Transverse colon (tissue), 4 donors: ENCODE results near the gene FANCI. TPM values are rescaled to one million over a fixed set of nuclear protein-coding genes. Genes with fewer than 3 reads are reported as not detected.

Experiments used
- DNase-seq: peaks from one replicate; pipeline ENCODE4 v3.0.0-alpha.2; 2019
- H3K27ac ChIP-seq, 4 donors: fragments of 200-600 bp; sonication (generic); 2 replicates each; pipeline ENCODE4 v1.5.1; 2016 to 2018; ENCODE audit warnings: inconsistent platforms in 4 of 4
- H3K27me3 ChIP-seq: fragments of 200-600 bp; sonication (generic); 2 replicates; pipeline ENCODE4 v1.5.1; 2017; ENCODE audit warnings: inconsistent platforms
- H3K36me3 ChIP-seq, 4 donors: fragments of 200-600 bp; sonication (generic); 2 replicates each; pipeline ENCODE4 v1.5.1; 2017 to 2019; ENCODE audit warnings: inconsistent platforms in 4 of 4
- H3K4me1 ChIP-seq, 4 donors: fragments of 200-600 bp; sonication (generic); 2 replicates each; pipeline ENCODE4 v1.5.1; 2017 to 2020; ENCODE audit warnings: inconsistent platforms in 4 of 4
- H3K4me3 ChIP-seq, 4 donors: fragments of 200-600 bp; sonication (generic); 1 replicate in 1 of 4; 2 replicates in 3 of 4; pipeline versions ENCODE4 v1.5.1 to v1.6.1; 2017 to 2019; ENCODE audit warnings: inconsistent platforms in 4 of 4
- H3K9me3 ChIP-seq, 2 donors: fragments of 200-600 bp; sonication (generic); 2 replicates each; pipeline ENCODE4 v1.5.1; 2017 to 2019; ENCODE audit warnings: inconsistent platforms in 2 of 2
- CTCF ChIP-seq, 5 experiments: fragments of 200-600 bp in 3 of 5; fragments of 450-650 bp in 2 of 5; sonication (generic) in 3 of 5; IDR thresholded peaks; 1 replicate in 2 of 5; 2 replicates in 3 of 5; pipeline ENCODE4 v1.5.1; 2016 to 2017; ENCODE audit warnings: antibody characterized with exemption in 5 of 5, inconsistent platforms in 3 of 5, mild to moderate bottlenecking in 2 of 5, moderate library complexity in 1 of 5
- EP300 ChIP-seq: sonication (generic); formaldehyde crosslinking; IDR thresholded peaks from one replicate; pipeline ENCODE4 v1.6.1; 2017; ENCODE audit warnings: antibody characterized with exemption, low read depth
- POLR2A ChIP-seq: fragments of 450-650 bp; IDR thresholded peaks from one replicate; pipeline ENCODE4 v1.6.1; 2016; ENCODE audit warnings: antibody characterized with exemption, mild to moderate bottlenecking, moderate library complexity
- POLR2AphosphoS5 ChIP-seq, 3 donors: sonication (generic); formaldehyde crosslinking; IDR thresholded peaks; one replicate each; pipeline ENCODE4 v1.6.1; 2016; ENCODE audit warnings: antibody characterized with exemption in 3 of 3
- WGBS, 2 donors: methylation state at CpG; one replicate each; pipeline ENCODE4 v1.1.5; 2018; ENCODE audit warnings: low coverage in 1 of 2; 5-methylcytosine and 5-hydroxymethylcytosine counted together
- in situ Hi-C, 4 donors: fragments of 200-750 bp; cut with MboI; loops; one replicate each; pipeline versions ENCODE4 v1.15.0 to v1.15.1; 2017; ENCODE audit warnings: low sequenced_read_pairs in 3 of 4, low pct_ligation_motif_present in 1 of 4, low pct_unique_long_range_greater_than_20kb in 1 of 4
- intact Hi-C: fragments of 100-400 bp; cut with DNase I; formaldehyde crosslinking; loops from one replicate; pipeline ENCODE4 v1.15.1; 2023; ENCODE audit warnings: low total_unique reads
- total RNA-seq, 4 donors: library from RNA; depleted of rRNA; stranded (reverse); fragments of >200 nt; gene quantifications; one replicate each; pipeline ENCODE4 v1.1.0, GENCODE V29; 2016

The FANCI gene
- total RNA-seq, 4 donors from 2014 or later, result 3.7 to 10.3 (median 4.5) TPM

GRCh38 chr15:89315375-89315929 is 71.7 kb downstream of the FANCI start:
- Histone ChIP-seq H3K4me3 (no peak overlapping the region), H3K27me3 (no peaks in the 10 kb centered on the region), H3K27ac (no peak overlapping the region), H3K4me1 (no peaks in the 10 kb centered on the region), H3K36me3 (peaks cover 0 to 51% (median 23%) of the 10 kb centered on the region in 4 donors), H3K9me3 (no peaks in the 10 kb centered on the region)
- no peak for TF ChIP-seq POLR2AphosphoS5 (IDR thresholded peaks at IDR 0.05)
- no peak for TF ChIP-seq POLR2A
- no peak for TF ChIP-seq EP300
- TF ChIP-seq CTCF (IDR thresholded peaks at IDR 0.05), result no peak
- 60 to 70% methylated on average over 2 of the region's 2 CpGs for WGBS, 2 donors
- in situ Hi-C loops (no loop called here), intact Hi-C loops (no loop called here)
- DNase-seq, result no peak

- in situ Hi-C loops, result no loop called here
These were observed 72.7 kb downstream of the FANCI start for GRCh38 chr15:89316504-89316903.

DNA sequence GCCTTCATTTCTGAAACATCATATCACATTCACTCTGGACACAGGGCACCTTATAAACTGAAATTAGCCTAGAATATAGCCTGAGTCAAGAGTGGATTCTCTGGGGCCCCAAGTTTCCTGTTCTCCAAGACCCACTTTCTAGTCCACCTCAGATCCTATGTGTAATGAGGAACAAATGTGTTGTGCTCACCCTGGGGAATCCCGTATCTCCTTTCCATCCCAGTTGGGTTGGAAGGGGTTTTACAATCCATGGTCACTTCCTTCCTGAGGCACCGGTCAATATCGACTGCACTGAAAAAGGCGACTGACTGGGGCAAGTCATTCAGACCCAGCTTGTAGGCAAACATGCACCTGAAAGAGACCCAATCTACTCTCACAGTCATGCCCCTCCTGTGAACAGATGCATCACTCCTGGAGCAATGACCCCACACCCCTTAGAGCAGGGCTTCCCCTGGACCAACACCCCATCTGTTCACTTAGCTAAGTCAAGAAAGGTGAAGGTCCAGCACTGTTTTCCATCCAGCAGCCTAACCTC is 73.5 kb downstream of the FANCI start:
- Histone ChIP-seq H3K4me1 (no peaks in the 10 kb centered on the region), H3K4me3 (no peak overlapping the region), H3K36me3 (peaks cover 0 to 61% (median 30%) of the 10 kb centered on the region in 4 donors), H3K27ac (no peak overlapping the region), H3K9me3 (no peaks in the 10 kb centered on the region), H3K27me3 (no peaks in the 10 kb centered on the region)
- 71% methylated on average over 4 of the region's 4 CpGs; no CpG with 5 or more reads in 1 of the 2 donors for whole genome bisulfite sequencing, 2 donors
- in situ Hi-C loops, result no loop called here
- no peak for DNase-seq
- no peak for TF ChIP-seq EP300
- intact Hi-C loops, result no loop called here

More at GRCh38 chr15:89316504-89316903, 72.7 kb downstream of the FANCI start:
- no peak overlapping the region for H3K27ac ChIP-seq
- DNase-seq, result no peak
- H3K36me3 ChIP-seq, result peaks cover 0 to 58% (median 28%) of the 10 kb centered on the region in 4 donors
- TF ChIP-seq CTCF (IDR thresholded peaks at IDR 0.05), result no peak
- no peak for TF ChIP-seq POLR2AphosphoS5 (IDR thresholded peaks at IDR 0.05)
- no peak for TF ChIP-seq EP300
- no peak for TF ChIP-seq POLR2A
- 85% methylated on average over 5 of the region's 5 CpGs; no CpG with 5 or more reads in 1 of the 2 donors for WGBS, 2 donors
- intact Hi-C loops, result no loop called here
- no peak overlapping the region for H3K4me3 ChIP-seq
- no peaks in the 10 kb centered on the region for H3K9me3 ChIP-seq
- H3K4me1 ChIP-seq, result no peaks in the 10 kb centered on the region
- H3K27me3 ChIP-seq, result no peaks in the 10 kb centered on the region

DNA sequence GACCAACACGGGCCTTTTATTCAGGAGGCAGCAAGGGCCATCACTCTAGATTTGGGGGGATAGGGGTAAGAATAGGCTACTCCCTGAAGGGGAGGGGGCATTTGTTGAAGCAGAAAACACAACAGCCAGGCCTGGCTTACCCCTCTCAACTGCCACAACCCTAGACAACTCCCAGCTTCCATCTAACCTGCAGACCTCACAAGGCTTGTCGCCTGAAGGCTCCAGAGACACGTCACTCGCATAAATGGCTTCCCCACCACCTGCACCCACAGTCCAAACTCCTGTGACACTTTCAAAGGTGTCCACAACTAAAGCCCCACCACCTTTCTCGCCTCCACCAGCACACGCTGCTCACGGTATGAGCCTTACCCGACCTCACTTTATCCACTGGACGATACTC is 75.9 kb downstream of the FANCI start:
- H3K4me1 ChIP-seq, result no peaks in the 10 kb centered on the region
- no peak overlapping the region for H3K27ac ChIP-seq
- 90% methylated on average over 9 of the region's 9 CpGs; no CpG with 5 or more reads in 1 of the 2 donors for whole genome bisulfite sequencing, 2 donors
- H3K36me3 ChIP-seq, result peaks cover 0 to 85% (median 45%) of the 10 kb centered on the region in 4 donors
- intact Hi-C loops (no loop called here), in situ Hi-C loops (no loop called here)
- DNase-seq, result no peak
- no peaks in the 10 kb centered on the region for H3K27me3 ChIP-seq
- H3K9me3 ChIP-seq, result no peaks in the 10 kb centered on the region
- H3K4me3 ChIP-seq, result no peak overlapping the region
- no peak for TF ChIP-seq CTCF (IDR thresholded peaks at IDR 0.05)
- TF ChIP-seq POLR2AphosphoS5 (IDR thresholded peaks at IDR 0.05), result no peak
- TF ChIP-seq EP300, result no peak
- TF ChIP-seq POLR2A, result no peak
